OCI-LY3 (cell line): ENCODE results near the gene TNS1.

ENCODE experiments used
- H2AFZ ChIP-seq: fragments of 200-600, 300-600 bp; shearing (Covaris generic); 2 replicates; pipeline ENCODE4 v1.6.0; 2014; ENCODE audit warnings: antibody characterized with exemption, low read depth, low read length
- H3K27ac ChIP-seq: fragments of 200-600, 300-600 bp; sonication (generic); 2 replicates; pipeline ENCODE4 v1.5.1; 2014; ENCODE audit warnings: mild to moderate bottlenecking, low read length, moderate library complexity, mixed read lengths
- H3K27me3 ChIP-seq: fragments of 200-600, 300-600 bp; sonication (generic); 2 replicates; pipeline ENCODE4 v1.6.1; 2014; ENCODE audit warnings: low read depth, low read length, mixed read lengths
- H3K36me3 ChIP-seq: fragments of 200-600, 300-600 bp; sonication (generic); replicated peaks from 2 replicates; pipeline ENCODE3; 2014; ENCODE audit warnings: low read depth, low read length, mixed read lengths
- H3K4me1 ChIP-seq: fragments of 300-600, 200-600 bp; sonication (generic); 2 replicates; pipeline ENCODE4 v1.6.1; 2014; ENCODE audit warnings: low read length, mixed read lengths
- H3K4me2 ChIP-seq: fragments of 200-600, 300-600 bp; sonication (generic); 2 replicates; pipeline ENCODE4 v1.6.1; 2014; ENCODE audit warnings: low read length, mixed read lengths
- H3K4me3 ChIP-seq: fragments of 300-600, 200-600 bp; sonication (generic); 2 replicates; pipeline ENCODE4 v1.5.1; 2014; ENCODE audit warnings: antibody characterized with exemption, mild to moderate bottlenecking, low read length, moderate library complexity
- H3K79me2 ChIP-seq: fragments of 300-600, 200-600 bp; shearing (Covaris generic); 2 replicates; pipeline ENCODE4 v1.6.1; 2014; ENCODE audit warnings: mild to moderate bottlenecking, low read length, mixed read lengths
- H3K9ac ChIP-seq: fragments of 300-600, 200-600 bp; shearing (Covaris generic); 2 replicates; pipeline ENCODE4 v1.6.0; 2014; ENCODE audit warnings: mild to moderate bottlenecking, low read length, moderate library complexity
- H3K9me3 ChIP-seq: fragments of 200-600, 300-600 bp; shearing (Covaris generic); 2 replicates; pipeline ENCODE4 v1.6.1; 2014; ENCODE audit warnings: low read length, mixed read lengths; ENCODE audit not compliant: insufficient read depth
- H4K20me1 ChIP-seq: fragments of 200-600, 300-600 bp; sonication (generic); 2 replicates; pipeline ENCODE4 v1.6.1; 2016; ENCODE audit warnings: low read length, mixed read lengths; ENCODE audit not compliant: insufficient read depth
- EZH2phosphoT487 ChIP-seq: fragments of 200-600 bp; shearing (Covaris generic); IDR thresholded peaks from 2 replicates; pipeline ENCODE4 v1.6.1; 2018; ENCODE audit warnings: antibody characterized with exemption, mixed run types, low read depth
- TF ChIP-seq, protein P1 (sequence below): fragments of 200-600, 300-600 bp; sonication (generic); IDR thresholded peaks from 2 replicates; pipeline ENCODE4 v1.5.1; 2014; ENCODE audit warnings: antibody characterized with exemption, low read length, low read depth

TNS1 gene

DNA sequence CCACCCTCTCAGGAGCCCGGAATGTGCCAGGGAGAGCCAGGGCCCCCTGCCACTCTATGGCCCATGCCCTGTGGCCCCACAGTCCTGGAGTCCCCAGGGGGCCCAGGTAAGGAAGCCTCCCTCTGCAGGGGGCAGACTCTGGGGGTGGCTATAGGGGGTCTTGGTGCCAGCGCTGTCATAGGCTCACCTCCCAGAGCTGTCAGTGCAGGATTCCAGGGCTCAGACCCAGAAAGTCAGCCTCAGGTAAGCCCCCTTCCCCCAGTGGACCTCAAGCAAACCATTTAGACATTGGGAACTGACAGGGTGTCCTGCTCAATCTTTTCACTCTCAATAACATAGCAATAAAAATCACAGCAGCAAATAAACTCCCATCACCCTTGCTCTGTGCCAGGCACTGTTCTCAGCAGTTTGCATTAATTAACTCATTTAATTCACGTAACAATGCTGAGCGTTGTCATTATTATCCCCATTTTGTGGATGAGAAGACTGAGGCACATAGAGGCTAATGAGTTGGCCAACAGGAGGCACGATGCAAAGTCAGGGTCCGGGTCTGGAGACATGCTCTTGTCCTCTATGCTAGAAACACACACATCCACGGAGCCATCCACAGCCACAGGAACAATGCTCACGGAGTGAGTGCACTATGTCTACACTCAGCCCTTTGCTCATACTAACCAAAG lies 79.6 kb downstream of the TNS1 start:
- no peaks in the 10 kb centered on the region for H3K36me3 ChIP-seq
- peaks cover under 1% of the 10 kb centered on the region; the same call in 1 of the 2 replicates for H3K4me1 ChIP-seq
- no peak for TF ChIP-seq EZH2phosphoT487
- TF ChIP-seq, protein P1, sequence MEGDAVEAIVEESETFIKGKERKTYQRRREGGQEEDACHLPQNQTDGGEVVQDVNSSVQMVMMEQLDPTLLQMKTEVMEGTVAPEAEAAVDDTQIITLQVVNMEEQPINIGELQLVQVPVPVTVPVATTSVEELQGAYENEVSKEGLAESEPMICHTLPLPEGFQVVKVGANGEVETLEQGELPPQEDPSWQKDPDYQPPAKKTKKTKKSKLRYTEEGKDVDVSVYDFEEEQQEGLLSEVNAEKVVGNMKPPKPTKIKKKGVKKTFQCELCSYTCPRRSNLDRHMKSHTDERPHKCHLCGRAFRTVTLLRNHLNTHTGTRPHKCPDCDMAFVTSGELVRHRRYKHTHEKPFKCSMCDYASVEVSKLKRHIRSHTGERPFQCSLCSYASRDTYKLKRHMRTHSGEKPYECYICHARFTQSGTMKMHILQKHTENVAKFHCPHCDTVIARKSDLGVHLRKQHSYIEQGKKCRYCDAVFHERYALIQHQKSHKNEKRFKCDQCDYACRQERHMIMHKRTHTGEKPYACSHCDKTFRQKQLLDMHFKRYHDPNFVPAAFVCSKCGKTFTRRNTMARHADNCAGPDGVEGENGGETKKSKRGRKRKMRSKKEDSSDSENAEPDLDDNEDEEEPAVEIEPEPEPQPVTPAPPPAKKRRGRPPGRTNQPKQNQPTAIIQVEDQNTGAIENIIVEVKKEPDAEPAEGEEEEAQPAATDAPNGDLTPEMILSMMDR = no peak
- H3K4me2 ChIP-seq = no peak overlapping the region
- H3K9me3 ChIP-seq = no peaks in the 10 kb centered on the region
- H3K4me3 ChIP-seq = no peak overlapping the region
- H4K20me1 ChIP-seq = peaks cover 7% of the 10 kb centered on the region; the same call in 1 of the 2 replicates
- H3K27me3 ChIP-seq = no peaks in the 10 kb centered on the region; the same call in 1 of the 2 replicates
- H2AFZ ChIP-seq = no peak overlapping the region
- H3K27ac ChIP-seq = no peak overlapping the region
- H3K79me2 ChIP-seq = no peaks in the 10 kb centered on the region
- no peak overlapping the region for H3K9ac ChIP-seq

DNA sequence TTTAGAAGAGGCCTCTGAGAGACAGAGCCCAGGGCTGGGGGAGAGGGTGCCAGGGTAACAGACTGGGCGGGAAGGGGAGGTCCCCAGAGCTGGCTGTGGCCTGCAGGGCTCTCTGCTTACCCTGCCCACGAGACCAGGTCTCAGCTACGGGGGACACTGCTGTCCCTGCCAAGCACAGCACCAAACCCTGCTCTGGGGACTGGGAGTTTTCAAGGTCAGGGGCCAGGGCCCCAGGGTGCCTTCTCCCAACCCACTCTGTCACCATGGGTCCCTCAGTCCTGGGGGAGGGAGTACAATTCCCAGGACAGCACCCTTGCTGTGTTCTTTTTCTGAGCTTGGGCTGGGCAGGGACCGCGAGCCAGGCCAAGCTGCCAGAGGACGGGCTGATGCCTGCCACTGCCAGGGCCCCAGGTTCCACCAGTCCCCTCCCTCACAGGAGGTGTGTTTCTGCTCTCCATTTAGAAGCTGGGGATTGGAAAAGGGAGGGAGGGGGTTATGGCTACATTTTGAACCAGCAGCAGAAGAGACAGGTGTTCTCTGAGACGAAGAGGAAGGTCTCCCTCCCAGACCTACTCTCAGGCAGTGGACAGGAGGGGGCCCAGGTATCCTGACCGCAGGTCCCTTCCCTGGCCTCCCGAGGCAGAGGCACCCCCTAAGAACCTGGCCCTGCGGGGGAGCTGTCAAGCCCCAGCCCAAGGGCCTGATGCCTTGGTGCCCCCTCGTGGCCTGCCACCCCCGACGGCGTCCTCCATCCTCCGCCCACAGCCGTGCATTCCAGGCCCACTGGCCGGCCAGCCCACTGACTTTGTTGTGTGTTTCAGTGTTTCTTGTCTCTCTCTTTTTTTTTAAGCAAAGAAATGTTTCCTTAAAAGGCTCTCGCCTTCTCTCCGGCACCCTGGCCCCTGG lies 80.4 kb downstream of the TNS1 start:
- Histone ChIP-seq H3K27me3 (no peaks in the 10 kb centered on the region; the same call in 1 of the 2 replicates), H3K27ac (no peak overlapping the region), H3K4me2 (no peak overlapping the region), H3K36me3 (no peaks in the 10 kb centered on the region), H2AFZ (no peak overlapping the region), H3K9ac (no peak overlapping the region), H3K79me2 (no peaks in the 10 kb centered on the region), H3K4me3 (no peak overlapping the region), H3K9me3 (no peaks in the 10 kb centered on the region), H4K20me1 (peaks cover 7% of the 10 kb centered on the region; the same call in 1 of the 2 replicates), H3K4me1 (no peaks in the 10 kb centered on the region)
- TF ChIP-seq EZH2phosphoT487 = no peak
- TF ChIP-seq, protein P1 = no peak

DNA sequence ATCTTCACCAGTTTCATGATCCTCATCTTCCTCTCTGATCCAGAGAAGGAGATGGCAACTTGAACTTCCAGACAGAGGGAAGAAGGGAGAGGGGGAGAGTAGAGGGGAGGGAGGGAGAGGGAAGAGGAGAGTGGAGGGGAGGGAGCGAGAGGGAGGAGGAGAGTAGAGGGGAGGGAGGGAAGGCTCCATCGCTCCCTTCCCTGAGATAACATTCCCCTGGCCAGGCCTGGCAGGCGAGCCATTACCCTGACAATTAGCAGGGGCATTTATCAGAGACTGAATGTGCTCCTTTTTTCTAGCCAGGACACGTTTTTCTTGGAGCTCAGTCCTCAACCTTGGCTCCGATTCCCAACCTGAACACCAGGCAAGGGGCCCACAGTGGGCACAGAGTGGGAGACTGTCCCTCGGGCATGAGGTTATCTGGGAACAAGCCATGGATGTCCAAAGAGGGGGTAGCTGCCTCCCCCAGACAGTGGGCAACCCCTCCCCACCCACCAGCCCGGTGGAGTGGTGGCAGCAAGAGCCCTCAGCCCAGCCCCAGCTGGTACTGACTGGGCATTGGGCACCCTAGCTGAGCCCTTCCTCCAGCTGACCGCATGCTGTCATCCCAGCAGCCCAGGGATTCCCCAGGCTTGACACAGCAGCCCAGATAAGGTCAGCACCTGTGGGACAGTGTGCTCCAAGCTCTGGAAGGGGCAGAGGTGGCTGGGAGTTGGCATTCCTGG lies 81.8 kb downstream of the TNS1 start:
- Histone ChIP-seq H3K36me3 (no peaks in the 10 kb centered on the region), H3K27ac (no peak overlapping the region), H4K20me1 (peaks cover 7% of the 10 kb centered on the region; the same call in 1 of the 2 replicates), H3K4me3 (no peak overlapping the region), H3K9me3 (no peaks in the 10 kb centered on the region), H3K79me2 (no peaks in the 10 kb centered on the region), H3K4me2 (no peak overlapping the region), H3K27me3 (no peaks in the 10 kb centered on the region; the same call in 1 of the 2 replicates), H2AFZ (no peak overlapping the region), H3K4me1 (no peaks in the 10 kb centered on the region), H3K9ac (no peak overlapping the region)
- TF ChIP-seq EZH2phosphoT487 = no peak
- TF ChIP-seq, protein P1 = no peak
